Activated CD4-positive, alpha-beta T cell treated with anti-CD3 and anti-CD28 coated beads, Interleukin-2, amount 50 U/mL, for 1 hour (primary cell): ENCODE results near the gene MARCO.
"Not testable (repeated sequence)": the region's sequence is repeated elsewhere in the genome, so short reads cannot be mapped to it uniquely, and the experiment has no call there.

Experiments used
- DNase-seq: peaks from one replicate; pipeline ENCODE4 v3.0.0-alpha.2; 2020

MARCO gene

GRCh38 chr2:118978064-118978463 is 36.1 kb downstream of the MARCO start:
- DNase-seq = no peak

GRCh38 chr2:118979152-118979861 is 37.3 kb downstream of the MARCO start:
- DNase-seq = no peak

GRCh38 chr2:118980022-118980421 is 38.0 kb downstream of the MARCO start:
- no peak for DNase-seq

GRCh38 chr2:118980573-118980972 is 38.6 kb downstream of the MARCO start:
- no peak for DNase-seq

GRCh38 chr2:118981632-118982031 is 39.6 kb downstream of the MARCO start:
- DNase-seq = no peak

- DNase-seq = no peak
Observed at GRCh38 chr2:118982039-118982438, 40.0 kb downstream of the MARCO start.

- no peak for DNase-seq
Observed at GRCh38 chr2:118983133-118983532, 41.1 kb downstream of the MARCO start.

- no peak for DNase-seq
Observed at GRCh38 chr2:118983915-118984314, 41.9 kb downstream of the MARCO start.

- DNase-seq = no peak
Observed at GRCh38 chr2:118986738-118987137, 44.7 kb downstream of the MARCO start.

GRCh38 chr2:118987886-118988285 is 45.9 kb downstream of the MARCO start:
- DNase-seq = no peak

GRCh38 chr2:118988706-118989105 is 46.7 kb downstream of the MARCO start:
- no peak for DNase-seq

GRCh38 chr2:118989481-118989880 is 47.5 kb downstream of the MARCO start:
- no peak for DNase-seq

GRCh38 chr2:118990757-118991545 is 49.0 kb downstream of the MARCO start:
- no peak for DNase-seq

GRCh38 chr2:118991554-118991953 is 49.6 kb downstream of the MARCO start:
- DNase-seq = no peak

- DNase-seq = no peak
Observed at GRCh38 chr2:118992740-118993391, 50.9 kb downstream of the MARCO start.

GRCh38 chr2:118993392-118993752 is 51.4 kb downstream of the MARCO start:
- no peak for DNase-seq

- no peak for DNase-seq
Observed at GRCh38 chr2:118994172-118994700, 52.2 kb downstream of the MARCO start.

GRCh38 chr2:118994778-118995177 is 52.8 kb downstream of the MARCO start:
- DNase-seq = no peak

GRCh38 chr2:119003856-119004255 is 61.9 kb downstream of the MARCO start:
- DNase-seq = not testable (repeated sequence)

GRCh38 chr2:119004602-119005001 is 62.6 kb downstream of the MARCO start:
- no peak for DNase-seq

- DNase-seq = no peak
Observed at GRCh38 chr2:119005051-119005450, 63.1 kb downstream of the MARCO start.

- no peak for DNase-seq
Observed at GRCh38 chr2:119005555-119005954, 63.6 kb downstream of the MARCO start.

GRCh38 chr2:119006441-119006840 is 64.4 kb downstream of the MARCO start:
- no peak for DNase-seq

GRCh38 chr2:119008108-119008507 is 66.1 kb downstream of the MARCO start:
- no peak for DNase-seq
